GM18951 (cell line): ENCODE measurements around the gene DIAPH3.
"Not testable (repeated sequence)": the region's sequence is repeated elsewhere in the genome, so short reads cannot be mapped to it uniquely, and the experiment has no call there.

Source experiments
- POLR2A ChIP-seq: IDR thresholded peaks from 4 replicates; pipeline ENCODE4 v1.6.1; 2011; ENCODE audit warnings: mild to moderate bottlenecking; ENCODE audit not compliant: insufficient read length, insufficient read depth; ENCODE audit errors: extremely low read depth
- in situ Hi-C: fragments of 300-500 bp; cut with MboI; formaldehyde crosslinking; loops from one replicate; pipeline ENCODE4 v1.12.0; 2022; ENCODE audit warnings: low sequenced_read_pairs, mixed read lengths, inconsistent platforms; ENCODE audit not compliant: unreplicated experiment

Gene DIAPH3

DNA sequence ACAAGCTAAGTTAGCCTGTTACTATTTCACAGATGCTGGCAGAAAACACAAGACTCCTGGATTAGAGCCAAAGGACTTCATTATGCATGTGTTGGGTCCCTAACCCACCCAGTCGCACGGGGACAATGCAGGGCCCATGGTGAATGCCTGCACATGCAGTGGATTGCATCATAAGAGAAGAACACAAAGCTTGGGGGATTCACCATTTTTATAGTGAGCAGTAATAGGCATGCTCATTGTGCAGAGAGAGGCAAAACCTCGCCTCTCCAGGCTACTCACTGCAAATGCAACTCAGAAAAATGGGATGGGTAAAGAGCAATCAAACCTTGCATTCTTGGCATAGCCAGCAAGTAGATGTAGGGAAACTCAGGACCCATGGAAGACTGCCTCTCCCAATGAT lies 115.8 kb downstream of the DIAPH3 start:
- TF ChIP-seq POLR2A: no peak
- in situ Hi-C loops: no loop called here

DNA sequence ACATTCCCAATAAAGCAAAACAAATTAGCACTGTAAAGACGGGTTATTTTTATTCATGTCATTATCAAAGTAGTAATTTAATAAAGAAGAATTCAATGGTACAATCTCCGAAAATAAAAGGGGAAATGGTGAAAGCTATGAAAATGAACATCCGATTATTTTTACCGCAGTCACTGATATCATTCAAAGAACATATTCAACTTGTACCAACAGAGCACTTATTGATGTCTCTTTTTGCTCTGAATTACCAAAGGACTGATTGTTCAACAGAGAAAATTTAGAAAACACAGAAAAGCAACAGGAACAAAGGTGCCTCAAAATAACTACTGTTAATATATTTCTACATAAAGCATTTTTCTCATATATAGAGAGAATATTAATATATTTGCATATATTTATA lies 119.4 kb downstream of the DIAPH3 start:
- in situ Hi-C loops: no loop called here
- TF ChIP-seq POLR2A: no peak

DNA sequence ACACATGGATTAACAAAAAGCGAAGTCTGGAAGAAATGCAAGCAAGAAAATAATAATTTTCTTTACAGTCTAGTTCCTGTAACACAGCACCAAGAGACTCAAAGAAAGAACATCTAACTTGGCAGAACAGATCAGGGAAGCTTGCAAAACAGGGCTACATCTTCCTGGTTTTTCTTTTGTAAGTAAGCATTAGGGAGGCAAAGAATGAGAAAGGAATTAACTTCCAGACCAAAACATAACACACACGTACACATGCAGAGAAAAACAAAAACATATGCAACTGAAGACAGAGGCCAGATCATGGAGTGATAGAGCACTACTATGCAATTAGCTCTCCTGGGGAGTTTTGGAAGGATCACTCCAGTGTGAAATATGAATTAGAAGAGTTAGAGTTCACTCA lies 120.5 kb downstream of the DIAPH3 start:
- no peak for TF ChIP-seq POLR2A
- in situ Hi-C loops: no loop called here

DNA sequence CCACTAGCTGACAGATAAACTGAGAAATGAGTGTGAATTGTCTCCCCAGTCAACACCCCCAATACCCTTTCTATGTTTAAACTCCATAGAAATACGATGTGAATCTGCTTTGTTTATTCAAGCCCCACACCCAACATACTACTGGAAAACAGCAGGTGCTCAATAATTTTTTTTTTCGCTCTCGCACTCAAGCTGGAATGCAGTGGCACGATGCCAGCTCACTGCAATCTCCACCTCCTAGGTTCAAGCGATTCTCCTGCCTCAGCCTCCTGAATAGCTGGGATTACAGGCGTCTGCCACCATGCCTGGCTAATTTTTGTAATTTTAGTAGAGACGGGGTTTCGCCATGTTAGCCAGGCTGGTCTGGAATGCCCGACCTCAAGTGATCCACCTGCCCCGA lies 123.1 kb downstream of the DIAPH3 start:
- in situ Hi-C loops: not testable (repeated sequence)

DNA sequence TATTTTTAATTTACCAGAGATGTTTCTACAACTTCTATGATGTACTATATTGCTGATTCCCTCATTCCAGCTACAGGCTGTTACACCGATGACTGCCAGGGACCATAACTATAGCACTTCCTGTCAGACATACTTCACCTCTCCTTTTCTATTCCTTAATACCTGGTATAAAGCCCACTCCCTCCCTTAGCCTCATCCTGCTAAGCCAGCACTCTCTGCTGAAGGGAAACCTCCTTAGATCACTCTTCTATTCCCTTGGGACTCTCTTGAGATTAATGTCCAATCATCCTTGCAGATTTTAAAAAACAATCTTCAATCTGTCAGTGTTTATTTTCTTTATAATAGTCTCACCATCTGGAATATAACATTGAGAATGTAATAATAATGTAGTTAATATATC lies 127.9 kb downstream of the DIAPH3 start:
- in situ Hi-C loops: no loop called here
- TF ChIP-seq POLR2A: no peak

DNA sequence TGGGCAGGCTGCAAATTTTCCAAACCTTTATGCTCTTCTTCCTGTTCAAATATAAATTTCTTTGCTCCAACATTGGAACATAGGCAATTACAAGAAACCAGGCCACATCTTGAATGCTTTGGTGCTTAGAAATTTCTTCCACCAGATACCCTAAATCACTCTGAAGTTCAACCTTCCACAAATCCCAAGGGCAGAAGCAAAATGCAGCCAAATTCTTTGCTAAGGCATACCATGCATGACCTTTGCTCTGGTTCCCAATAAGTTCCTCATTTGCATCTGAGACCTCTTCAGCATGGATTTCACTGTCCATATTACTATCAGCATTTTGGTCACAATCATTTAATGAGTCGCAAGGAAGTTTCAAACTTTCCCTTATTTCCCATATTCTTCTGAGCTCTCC lies 130.9 kb downstream of the DIAPH3 start:
- no peak for TF ChIP-seq POLR2A
- in situ Hi-C loops: no loop called here

DNA sequence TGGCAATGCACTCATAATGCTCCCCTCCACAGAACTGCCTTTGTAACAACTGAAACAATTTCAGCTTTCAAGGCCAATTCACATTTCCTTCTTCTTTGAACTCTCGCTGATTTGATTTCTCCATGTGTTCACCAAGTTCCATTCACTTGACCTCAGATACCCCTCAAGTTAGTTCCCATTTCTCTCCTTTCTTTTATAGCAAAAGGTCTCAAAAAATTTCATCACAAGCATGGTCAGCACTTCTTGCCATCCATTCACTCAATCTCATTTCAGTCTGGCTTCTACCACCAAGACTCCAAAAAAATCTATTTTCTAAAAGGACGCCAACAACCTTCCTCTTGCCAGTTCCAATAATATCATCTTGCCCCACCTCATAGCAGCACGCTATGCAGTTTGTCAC lies 135.7 kb downstream of the DIAPH3 start:
- TF ChIP-seq POLR2A: no peak
- in situ Hi-C loops: no loop called here

DNA sequence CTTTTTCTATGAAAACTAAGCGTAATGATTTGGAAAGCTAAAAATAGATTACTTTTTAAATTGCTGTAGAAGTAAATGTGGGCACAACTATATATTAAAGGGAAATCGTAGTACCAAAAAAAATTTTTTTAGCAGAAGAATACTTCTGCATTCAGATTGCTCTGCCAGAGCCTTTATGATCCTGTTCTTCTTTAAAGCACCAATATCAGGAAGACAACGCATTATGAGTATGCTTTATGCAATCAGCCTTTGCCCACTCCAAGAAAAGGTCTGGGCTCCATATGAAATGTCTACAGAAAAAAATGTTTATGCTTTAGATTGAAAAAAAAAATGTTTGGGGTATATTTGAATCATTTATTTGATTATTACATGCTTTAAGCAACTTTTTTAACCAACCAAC lies 137.4 kb downstream of the DIAPH3 start:
- in situ Hi-C loops: no loop called here
- no peak for TF ChIP-seq POLR2A

DNA sequence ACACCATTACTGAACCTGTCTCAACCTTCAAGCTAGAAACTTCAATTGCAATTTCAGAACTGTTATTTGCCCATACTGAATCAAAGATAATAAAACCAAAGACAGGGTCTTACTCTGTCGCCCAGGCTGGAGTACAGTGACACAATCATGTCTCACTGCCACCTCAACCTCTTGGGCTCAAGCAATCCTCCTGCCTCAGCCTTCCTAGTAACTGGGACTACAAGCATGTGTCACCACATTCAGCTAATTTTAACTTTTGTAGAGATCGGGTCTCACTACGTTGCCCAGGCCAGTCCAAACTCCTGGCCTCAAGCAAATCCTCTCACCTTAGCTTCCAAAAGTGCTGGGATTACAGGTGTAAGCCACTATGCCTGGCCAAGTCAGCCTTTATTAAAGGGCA lies 143.4 kb downstream of the DIAPH3 start:
- no peak for TF ChIP-seq POLR2A
- in situ Hi-C loops: no loop called here

DNA sequence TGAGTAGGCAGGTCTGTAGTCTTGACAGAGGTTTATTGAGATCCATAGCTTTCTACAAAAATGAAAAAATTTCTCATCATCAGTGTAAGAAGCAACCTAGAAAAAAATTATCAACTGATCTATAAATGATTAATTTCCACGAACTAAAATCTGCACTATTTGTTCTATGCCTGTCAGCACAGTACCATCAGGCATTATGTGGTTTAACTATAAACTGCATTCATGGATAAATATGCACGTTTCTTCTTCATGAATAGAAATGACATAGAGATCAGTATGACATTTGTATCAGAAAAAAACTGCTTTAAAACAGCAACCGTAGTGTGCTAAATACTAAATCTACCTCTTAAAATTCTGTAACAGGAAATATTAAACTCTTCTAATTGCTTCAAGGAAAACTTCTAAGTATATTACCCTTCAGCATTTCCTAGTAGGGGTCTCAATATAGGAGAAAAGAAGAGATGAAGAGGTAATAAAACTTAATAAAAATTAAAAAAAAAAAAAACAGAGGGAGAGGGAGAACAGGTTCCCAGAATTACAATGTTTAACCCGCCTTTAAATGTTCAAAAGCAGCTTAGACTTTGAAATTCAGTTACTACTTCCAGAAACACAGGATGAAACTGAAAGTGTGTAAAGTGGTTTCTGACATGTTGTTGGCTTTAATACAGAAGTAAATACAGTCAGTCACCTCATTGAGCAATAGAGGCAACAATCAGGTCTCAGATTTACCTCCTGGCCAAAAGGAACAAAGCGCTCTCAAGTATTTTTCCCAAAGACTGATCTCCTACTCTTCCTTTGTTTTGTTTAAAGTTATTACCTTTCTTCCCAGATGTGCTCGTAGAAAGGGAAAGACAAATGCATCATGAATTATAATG lies 144.4 kb downstream of the DIAPH3 start:
- TF ChIP-seq POLR2A: no peak
- in situ Hi-C loops: no loop called here

DNA sequence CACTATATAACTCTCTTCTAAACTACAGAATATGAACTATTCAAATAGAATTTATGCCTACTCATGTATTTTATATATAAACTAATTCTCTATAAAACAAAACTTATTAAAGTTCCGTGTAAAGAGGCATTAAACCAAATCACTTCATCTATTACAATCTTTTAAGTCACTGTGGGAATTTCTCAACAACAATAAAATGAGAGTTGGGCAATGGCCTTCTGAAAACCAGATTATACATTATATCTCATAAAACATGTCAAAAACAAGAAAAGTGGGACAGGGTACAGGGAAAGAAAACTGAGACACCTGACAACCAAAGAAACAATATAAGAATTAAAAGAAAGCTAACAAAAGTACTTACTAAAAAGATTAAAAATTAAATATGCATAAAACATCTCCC lies 145.2 kb downstream of the DIAPH3 start:
- in situ Hi-C loops: no loop called here
- TF ChIP-seq POLR2A: no peak

DNA sequence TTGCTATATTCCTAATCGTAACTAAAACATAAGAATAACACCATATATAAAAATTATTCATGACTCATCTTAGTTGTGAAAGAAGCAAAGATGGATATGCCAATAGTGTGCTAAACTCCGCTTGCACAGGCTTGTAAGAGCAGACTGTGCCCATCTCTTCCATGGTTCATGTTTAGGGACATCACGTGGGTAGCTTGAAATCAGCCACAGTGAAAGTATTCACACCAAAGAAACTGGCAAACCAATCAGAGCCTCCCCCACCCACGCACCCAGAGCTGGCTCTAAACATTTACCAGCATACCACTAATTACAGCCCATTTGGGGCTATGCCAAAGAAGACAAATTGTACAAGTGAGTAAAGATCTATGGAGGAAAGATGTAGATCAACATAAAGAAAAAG lies 147.5 kb downstream of the DIAPH3 start:
- TF ChIP-seq POLR2A: no peak
- in situ Hi-C loops: no loop called here

DNA sequence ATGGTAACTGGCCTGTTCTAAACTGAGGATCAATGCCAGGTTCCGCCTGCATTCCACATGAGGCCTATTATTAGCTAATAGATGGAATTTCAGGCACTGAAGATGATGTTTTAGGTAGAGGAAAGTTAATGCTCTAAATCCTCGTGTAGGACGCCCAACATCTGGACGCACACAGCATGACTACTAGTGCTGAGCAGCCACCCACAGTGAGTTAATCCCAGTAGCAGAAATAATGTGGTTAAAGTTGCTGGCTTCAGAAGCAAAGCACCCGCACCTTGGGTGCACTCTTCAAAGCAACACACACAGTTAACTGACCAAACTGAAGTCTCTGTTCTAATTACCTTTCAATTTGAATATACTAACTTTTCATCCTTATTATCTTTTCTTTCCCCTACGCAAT lies 150.6 kb downstream of the DIAPH3 start:
- TF ChIP-seq POLR2A: no peak
- in situ Hi-C loops: no loop called here

DNA sequence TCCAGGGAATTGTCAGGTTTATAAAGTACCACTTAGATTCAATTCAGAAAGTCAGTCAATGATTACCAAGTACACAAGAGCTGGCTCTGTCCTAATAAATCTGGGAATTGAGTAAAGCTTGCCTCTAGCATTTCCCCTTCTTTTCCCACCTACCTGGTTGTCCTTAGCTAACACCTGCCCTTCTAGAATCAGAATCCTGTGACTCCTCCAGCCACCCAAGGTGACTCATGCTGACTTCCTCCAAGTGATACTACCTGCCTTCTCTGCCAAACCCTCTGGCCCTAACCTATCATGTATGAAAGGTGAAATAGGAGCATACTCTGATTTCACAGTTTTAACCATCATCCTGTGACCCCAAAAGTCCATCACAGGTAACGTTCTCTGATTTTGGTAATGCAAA lies 151.2 kb downstream of the DIAPH3 start:
- no peak for TF ChIP-seq POLR2A
- in situ Hi-C loops: no loop called here

DNA sequence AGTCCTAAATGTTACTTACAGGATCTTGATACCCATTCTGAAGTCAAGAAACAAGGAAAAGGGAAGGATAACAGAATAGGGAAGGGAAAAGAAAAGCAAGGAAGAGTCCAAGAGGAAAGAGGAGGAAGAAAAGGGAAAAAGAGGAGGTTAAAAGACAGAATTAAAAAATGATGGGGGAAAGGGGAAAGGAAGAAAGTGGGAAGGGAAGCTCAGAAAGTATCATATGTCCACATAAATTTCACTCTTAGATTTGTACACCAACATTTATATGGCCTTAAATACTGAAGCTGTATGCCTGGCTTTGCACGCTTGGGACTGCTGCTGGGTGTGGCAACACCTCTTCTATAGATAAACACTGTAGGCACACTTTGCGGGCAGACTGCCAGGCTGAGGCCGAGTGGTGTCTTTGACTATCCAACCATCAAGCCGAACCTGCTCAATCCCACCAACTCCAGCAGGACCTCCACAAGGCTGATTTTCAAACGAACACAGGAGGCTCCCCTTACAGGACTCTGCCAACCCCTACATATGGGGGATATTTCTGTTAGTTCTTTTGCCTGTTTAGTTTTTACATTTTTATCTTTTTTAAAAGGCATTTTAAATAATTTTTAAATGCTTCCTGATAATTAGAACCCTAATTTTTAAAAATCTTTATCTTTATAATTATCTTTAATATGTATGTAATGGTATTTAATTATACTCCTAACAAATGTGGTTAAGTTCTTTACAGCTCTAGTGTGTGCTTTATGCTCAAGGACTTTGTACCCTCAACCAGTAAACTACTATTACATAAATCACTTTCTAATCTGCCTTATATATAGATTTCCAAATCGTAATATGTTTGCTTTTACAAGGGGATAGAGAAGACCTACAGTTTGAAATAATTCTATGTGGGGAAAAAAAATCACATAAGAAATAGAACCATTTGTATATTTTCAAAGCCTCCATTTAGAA lies 154.2 kb downstream of the DIAPH3 start:
- in situ Hi-C loops: no loop called here
- no peak for TF ChIP-seq POLR2A
